K562 (cell line): ENCODE data around the gene DYRK1A. TPM values are rescaled to one million over a fixed set of nuclear protein-coding genes. Genes with fewer than 3 reads are reported as not detected.

ENCODE experiments used
- ATAC-seq: fragments of 200-7000 bp; cut with Tn5 transposase; 3 replicates; pipeline ENCODE4 v1.9.1; 2020; ENCODE audit warnings: moderate library complexity
- BruUV-seq: library from RNA; stranded (reverse); fragments of 400-500 nt; replicated peaks from 2 replicates; lab custom pipeline; 2021; lab: Mats Ljungman, UMichigan
- CTCF ChIA-PET: fragments of 300-600 bp; formaldehyde crosslinking; extraction: SDS; loops from one replicate; lab custom pipeline; 2021; ENCODE audit warnings: low intra/inter-chr PET ratio; lab: Yijun Ruan, JAX
- POLR2A ChIA-PET: fragments of 300-600, 350-650 bp; sonication (Branson Sonifier 250); formaldehyde crosslinking; extraction: SDS; loops from one replicate; lab custom pipeline; 2021; ENCODE audit warnings: antibody characterized with exemption, inconsistent platforms; lab: Yijun Ruan, JAX
- DNase-seq, 4 experiments: peaks; one replicate each; pipeline versions ENCODE4 v3.0.0 to v3.0.0-alpha.2; 2011 to 2018; ENCODE audit warnings: low spot score in 3 of 4, mixed read lengths in 3 of 4; ENCODE audit errors: extremely low read depth in 1 of 4
- FAIRE-seq: peaks from 2 replicates; lab custom pipeline; 2011; peaks lifted over from hg19 to GRCh38; lab: Jason Lieb, UNC
- H2AFZ ChIP-seq: 2 replicates; pipeline ENCODE4 v1.6.0; 2011; ENCODE audit warnings: low read depth, low read length, control low read depth, inconsistent platforms
- H3K27ac ChIP-seq: fragments of 200-600 bp; 3 replicates; pipeline ENCODE4 v1.8.0; 2011; ENCODE audit warnings: low read depth, mild to moderate bottlenecking, control low read depth, inconsistent platforms, low read length, moderate library complexity, mixed read lengths; ENCODE audit errors: extremely low read depth
- H3K27me3 ChIP-seq, 2 experiments: fragments of 300-600 bp in 1 of 2; 2 replicates in 1 of 2; 3 replicates in 1 of 2; pipeline versions ENCODE4 v1.6.0 to v1.8.0; 2011; ENCODE audit warnings: inconsistent platforms in 2 of 2, low read length in 2 of 2, mild to moderate bottlenecking in 1 of 2, mixed read lengths in 1 of 2, moderate library complexity in 1 of 2; ENCODE audit not compliant: control insufficient read depth in 2 of 2, insufficient read depth in 2 of 2
- H3K36me3 ChIP-seq: fragments of 300-600 bp; 3 replicates; pipeline ENCODE4 v1.8.0; 2011; ENCODE audit warnings: mild to moderate bottlenecking, low read length, inconsistent platforms; ENCODE audit not compliant: control insufficient read depth, insufficient read depth
- H3K4me1 ChIP-seq, 2 experiments: fragments of 200-600 bp in 1 of 2; replicated peaks in 1 of 2; 2 replicates in 1 of 2; 3 replicates in 1 of 2; pipeline versions ENCODE4 v1.5.1 to v1.8.0; 2011; ENCODE audit warnings: inconsistent platforms in 2 of 2, low read length in 2 of 2, mild to moderate bottlenecking in 1 of 2, mixed read lengths in 1 of 2, moderate library complexity in 1 of 2; ENCODE audit not compliant: control insufficient read depth in 2 of 2, insufficient read depth in 2 of 2
- H3K4me2 ChIP-seq: 2 replicates; pipeline ENCODE4 v1.6.1; 2011; ENCODE audit warnings: low read length, control low read depth, inconsistent platforms, mixed read lengths; ENCODE audit not compliant: insufficient read depth
- H3K4me3 ChIP-seq: fragments of 200-600 bp; sonication (generic), shearing (Covaris generic); 2 replicates; pipeline ENCODE4 v1.5.1; 2016; ENCODE audit warnings: control low read depth, inconsistent platforms
- H3K79me2 ChIP-seq: fragments of 200-600 bp; 3 replicates; pipeline ENCODE4 v1.8.0; 2011; ENCODE audit warnings: low read length, inconsistent platforms; ENCODE audit not compliant: control insufficient read depth, insufficient read depth
- H3K9ac ChIP-seq, 2 experiments: 2 replicates each; pipeline versions ENCODE4 v1.6.0 to v1.6.1; 2011; ENCODE audit warnings: low read depth in 2 of 2, low read length in 2 of 2, control low read depth in 1 of 2, inconsistent platforms in 1 of 2, mild to moderate bottlenecking in 1 of 2, mixed read lengths in 1 of 2; ENCODE audit not compliant: insufficient read depth in 1 of 2
- H3K9me1 ChIP-seq: one replicate; pipeline ENCODE4 v1.6.0; 2011; ENCODE audit warnings: inconsistent platforms, mild to moderate bottlenecking, low read length, moderate library complexity; ENCODE audit not compliant: control insufficient read depth, insufficient read depth
- H3K9me3 ChIP-seq: replicated peaks from 2 replicates; pipeline ENCODE4 v1.5.1; 2011; ENCODE audit warnings: low read depth, low read length, inconsistent platforms; ENCODE audit not compliant: control insufficient read depth, insufficient read depth
- H4K20me1 ChIP-seq: replicated peaks from 2 replicates; pipeline ENCODE4 v1.6.1; 2011; ENCODE audit warnings: low read length, inconsistent platforms, mixed read lengths; ENCODE audit not compliant: control insufficient read depth, insufficient read depth
- BCOR ChIP-seq: fragments of 450-650 bp; IDR thresholded peaks from 2 replicates; pipeline ENCODE4 v1.6.1; 2016
- CXXC5 ChIP-seq: fragments of 250-450 bp; sonication (Bioruptor Pico); IDR thresholded peaks from 2 replicates; pipeline ENCODE4 v1.8.0; 2022; ENCODE audit warnings: inconsistent platforms, mild to moderate bottlenecking, moderate library complexity
- NFATC3 ChIP-seq: fragments of 450-650 bp; IDR thresholded peaks from 2 replicates; pipeline ENCODE4 v1.6.1; 2017; ENCODE audit warnings: mild to moderate bottlenecking
- NR4A1 ChIP-seq, 2 experiments: fragments of 250-450 bp in 1 of 2; fragments of 450-650 bp in 1 of 2; sonication (Bioruptor Pico) in 1 of 2; IDR thresholded peaks; 2 replicates each; pipeline versions ENCODE4 v1.4.0 to v1.6.1; 2016 to 2020; ENCODE audit warnings: mild to moderate bottlenecking in 2 of 2, missing compliant biosample characterization in 1 of 2, missing genetic modification characterization in 1 of 2, moderate library complexity in 1 of 2
- RBM25 ChIP-seq: fragments of 200-400 bp; formaldehyde crosslinking; IDR thresholded peaks from 2 replicates; pipeline ENCODE4 v1.6.1; 2018; ENCODE audit warnings: low read length, low read depth, moderate library complexity; ENCODE audit not compliant: severe bottlenecking
- SLC30A9 ChIP-seq: fragments of 250-450 bp; sonication (Bioruptor Pico); IDR thresholded peaks from 2 replicates; pipeline ENCODE4 v1.8.0; 2022; ENCODE audit warnings: mild to moderate bottlenecking, moderate library complexity
- SNRNP70 ChIP-seq: fragments of 200-400 bp; formaldehyde crosslinking; optimal IDR thresholded peaks from 2 replicates; pipeline ENCODE3; 2017; ENCODE audit warnings: low read depth, low read length
- SOX6 ChIP-seq: fragments of 450-650 bp; IDR thresholded peaks from 2 replicates; pipeline ENCODE4 v1.6.1; 2014; ENCODE audit warnings: mild to moderate bottlenecking
- WGBS: fragments of 100-300 bp; shearing (Covaris generic); methylation state at CpG from one replicate; pipeline ENCODE4 v1.1.6; 2016; ENCODE audit warnings: low coverage, mixed read lengths; ENCODE audit not compliant: insufficient coverage; ENCODE audit errors: missing lambda C conversion rate; 5-methylcytosine and 5-hydroxymethylcytosine counted together
- in situ Hi-C: fragments of 300-500 bp; cut with MboI; formaldehyde crosslinking; loops from 4 replicates; pipeline ENCODE4 v1.15.0; 2018; ENCODE audit warnings: inconsistent platforms, mixed read lengths
- intact Hi-C: fragments of 100-400 bp; cut with micrococcal nuclease; formaldehyde crosslinking; loops from 2 replicates; pipeline ENCODE4 v1.14.2; 2022
- polyA plus RNA-seq, 8 experiments: library from polyadenylated mRNA; depleted of rRNA in 4 of 8; stranded (reverse) in 5 of 8; unstranded in 3 of 8; fragments of >200 nt; fragmentation: Nextera tagmentation in 2 of 8; fragmentation: Illumina TruSeq in 1 of 8; extraction: Ambion mirVana in 2 of 8; extraction: Trizol in 1 of 8; gene quantifications; 2 replicates each; pipeline versions ENCODE4 v1.2.1 to v1.2.3, GENCODE V29; 2011 to 2014; ENCODE audit warnings: inconsistent platforms in 1 of 8, missing spikeins in 1 of 8
- total RNA-seq, 7 experiments: library from RNA; depleted of rRNA in 6 of 7; stranded (reverse); fragments of >200 nt in 6 of 7; fragmentation: Illumina TruSeq in 2 of 7; extraction: Trizol in 2 of 7; gene quantifications; 2 replicates each; pipeline versions ENCODE4 v1.2.1 to v1.2.3, GENCODE V29; 2011 to 2021; ENCODE audit warnings: low replicate concordance in 1 of 7
- TF ChIP-seq, protein P1 (sequence below): fragments of 200-800 bp; sonication (Bioruptor generic); IDR thresholded peaks from 2 replicates; pipeline ENCODE4 v1.6.1; 2017; ENCODE audit warnings: missing genetic modification characterization, missing compliant biosample characterization

DYRK1A gene
- total and polyA plus RNA-seq, 9 of the 15 experiments (the other 6 are each of a cell fraction or from before 2014, with no cell fraction given), result 3.7 to 64.8 (median 42.3) TPM

DNA sequence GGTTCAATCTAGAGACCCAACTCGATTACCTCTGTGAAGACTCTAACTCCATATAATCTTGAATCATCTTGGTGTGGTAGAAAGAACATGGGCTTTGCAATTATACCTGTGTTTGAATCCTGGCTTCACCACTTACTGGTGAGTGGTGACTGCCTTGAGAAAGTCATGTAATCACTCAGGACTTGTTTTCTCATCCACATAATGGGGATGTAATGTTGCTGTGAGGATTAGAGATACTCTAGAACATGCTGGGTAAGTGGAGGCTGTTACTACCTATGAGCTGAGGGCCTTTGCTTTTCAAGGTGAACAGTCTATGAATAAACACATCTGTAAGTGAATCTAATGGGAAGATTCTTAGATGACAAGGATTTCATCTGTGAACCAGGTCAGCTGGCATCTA, 2.6 kb upstream of the DYRK1A start:
- ChIA-PET CTCF (no interaction called here), POLR2A (interaction anchor here (0.7 kb wide), 1 partner anchor 37 kb away, joined by 3 read pairs; no protein-coding TSS in a partner anchor)
- in situ Hi-C loops (no loop called here), intact Hi-C loops (no loop called here)
- no peak for ATAC-seq
- Histone ChIP-seq H3K9me3 (no peaks in the 10 kb centered on the region), H3K4me3 (no peak overlapping the region), H3K79me2 (peaks cover 34% of the 10 kb centered on the region), H2AFZ (peak overlapping the region; percentile 44; the same call in 1 of the 2 replicates), H3K27ac (no peak overlapping the region), H3K9me1 (no peaks in the 10 kb centered on the region), H3K27me3 (no peaks in the 10 kb centered on the region; a peak in 1 of 5 replicates), H3K36me3 (peaks cover 4% of the 10 kb centered on the region; the same call in 2 of the 3 replicates), H3K4me1 (peaks cover 8 to 13% of the 10 kb centered on the region in 2 experiments; a peak in 4 of 5 replicates), H3K9ac (no peak overlapping the region), H3K4me2 (no peak overlapping the region), H4K20me1 (no peaks in the 10 kb centered on the region; the same call in 1 of the 2 replicates)
- 79% methylated on average over 1 of the region's 1 CpG for WGBS
- BruUV-seq, result no TSS peak
- DNase-seq, result no peak
- no peak for FAIRE-seq
- no peak for TF ChIP-seq SNRNP70
- TF ChIP-seq BCOR, result peak; percentile 84
- TF ChIP-seq RBM25, result peak; percentile 62

DNA sequence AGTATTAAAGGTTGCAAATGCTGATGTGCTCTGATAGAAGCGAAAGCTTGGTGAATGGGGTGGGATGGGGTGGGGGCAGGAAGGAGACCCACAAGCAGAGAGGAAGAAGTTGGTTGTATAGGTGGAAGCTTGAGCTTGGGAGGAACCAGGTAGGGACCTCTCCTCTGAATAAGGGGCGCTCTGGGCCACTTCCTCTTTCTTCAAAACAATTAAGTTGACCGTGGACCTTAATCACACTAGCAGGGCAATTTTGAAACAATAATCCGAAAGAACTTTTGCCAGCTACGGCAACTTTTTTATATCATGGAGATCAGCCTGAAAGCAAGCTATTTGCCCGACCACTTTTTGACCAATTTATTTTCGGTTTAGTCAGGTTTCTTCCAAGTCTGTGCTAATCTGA, 1.9 kb upstream of the DYRK1A start:
- H2AFZ ChIP-seq, result peak overlapping the region; percentile 81
- no peak for FAIRE-seq
- WGBS, result 15% methylated on average over 7 of the region's 7 CpGs
- TF ChIP-seq, protein P1, sequence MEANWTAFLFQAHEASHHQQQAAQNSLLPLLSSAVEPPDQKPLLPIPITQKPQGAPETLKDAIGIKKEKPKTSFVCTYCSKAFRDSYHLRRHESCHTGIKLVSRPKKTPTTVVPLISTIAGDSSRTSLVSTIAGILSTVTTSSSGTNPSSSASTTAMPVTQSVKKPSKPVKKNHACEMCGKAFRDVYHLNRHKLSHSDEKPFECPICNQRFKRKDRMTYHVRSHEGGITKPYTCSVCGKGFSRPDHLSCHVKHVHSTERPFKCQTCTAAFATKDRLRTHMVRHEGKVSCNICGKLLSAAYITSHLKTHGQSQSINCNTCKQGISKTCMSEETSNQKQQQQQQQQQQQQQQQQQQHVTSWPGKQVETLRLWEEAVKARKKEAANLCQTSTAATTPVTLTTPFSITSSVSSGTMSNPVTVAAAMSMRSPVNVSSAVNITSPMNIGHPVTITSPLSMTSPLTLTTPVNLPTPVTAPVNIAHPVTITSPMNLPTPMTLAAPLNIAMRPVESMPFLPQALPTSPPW (CRISPR knock-in tag), result peak; percentile 41; the same call in 1 of the 2 replicates
- TF ChIP-seq NR4A1 (CRISPR knock-in tag; IDR thresholded peaks at IDR 0.05) (no peak), NR4A1 (tag; IDR thresholded peaks at IDR 0.05) (no peak), SOX6 (0 out of 2 replicates have a peak, but pooled peaks have one; percentile 35), NFATC3 (0 out of 2 replicates have a peak, but pooled peaks have one; percentile 18), CXXC5 (CRISPR knock-in tag) (peak; percentile 32; the same call in 1 of the 2 replicates), SLC30A9 (CRISPR knock-in tag) (no peak)

More for the DNA sequence above, 1.9 kb upstream of the DYRK1A start:
- POLR2A ChIA-PET, result interaction anchor here (0.6 to 2.5 kb wide), 9 partner anchors 9 to 288 kb away, joined by 3 to 24 read pairs (median 7); partner anchors contain the start of gene VPS26C
- H3K4me2 ChIP-seq, result peak overlapping the region; percentile 97
- peak overlapping the region; percentile 98 for H3K27ac ChIP-seq
- peak overlapping the region; percentile 10 to 99; a peak in 3 of 4 replicates for H3K9ac ChIP-seq
- H3K36me3 ChIP-seq, result peaks cover 4% of the 10 kb centered on the region; the same call in 2 of the 3 replicates
- in situ Hi-C loops, result no loop called here
- DNase-seq, result peak in 2 of 4 experiments; percentile 32 to 54
- peaks cover 8 to 13% of the 10 kb centered on the region in 2 experiments; a peak in 4 of 5 replicates for H3K4me1 ChIP-seq
- no peaks in the 10 kb centered on the region for H3K9me1 ChIP-seq
- H3K79me2 ChIP-seq, result peaks cover 42% of the 10 kb centered on the region
- intact Hi-C loops, result loop anchor here (5.0 kb wide), 2 partner anchors 83 to 98 kb away; no protein-coding TSS in a partner anchor
- CTCF ChIA-PET, result no interaction called here
- H3K4me3 ChIP-seq, result peak overlapping the region; percentile 72; the same call in 1 of the 2 replicates
- no TSS peak for BruUV-seq
- H3K9me3 ChIP-seq, result no peaks in the 10 kb centered on the region
- no peaks in the 10 kb centered on the region; the same call in 1 of the 2 replicates for H4K20me1 ChIP-seq
- no peaks in the 10 kb centered on the region; a peak in 1 of 5 replicates for H3K27me3 ChIP-seq
- ATAC-seq, result no peak
